ENCODE results near the gene EFCAB6.

GRCh38 chr22:43777286-43777685 is 34.8 kb downstream of the EFCAB6 start:
- TF ChIP-seq, protein P1, sequence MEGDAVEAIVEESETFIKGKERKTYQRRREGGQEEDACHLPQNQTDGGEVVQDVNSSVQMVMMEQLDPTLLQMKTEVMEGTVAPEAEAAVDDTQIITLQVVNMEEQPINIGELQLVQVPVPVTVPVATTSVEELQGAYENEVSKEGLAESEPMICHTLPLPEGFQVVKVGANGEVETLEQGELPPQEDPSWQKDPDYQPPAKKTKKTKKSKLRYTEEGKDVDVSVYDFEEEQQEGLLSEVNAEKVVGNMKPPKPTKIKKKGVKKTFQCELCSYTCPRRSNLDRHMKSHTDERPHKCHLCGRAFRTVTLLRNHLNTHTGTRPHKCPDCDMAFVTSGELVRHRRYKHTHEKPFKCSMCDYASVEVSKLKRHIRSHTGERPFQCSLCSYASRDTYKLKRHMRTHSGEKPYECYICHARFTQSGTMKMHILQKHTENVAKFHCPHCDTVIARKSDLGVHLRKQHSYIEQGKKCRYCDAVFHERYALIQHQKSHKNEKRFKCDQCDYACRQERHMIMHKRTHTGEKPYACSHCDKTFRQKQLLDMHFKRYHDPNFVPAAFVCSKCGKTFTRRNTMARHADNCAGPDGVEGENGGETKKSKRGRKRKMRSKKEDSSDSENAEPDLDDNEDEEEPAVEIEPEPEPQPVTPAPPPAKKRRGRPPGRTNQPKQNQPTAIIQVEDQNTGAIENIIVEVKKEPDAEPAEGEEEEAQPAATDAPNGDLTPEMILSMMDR (IDR thresholded peaks at IDR 0.05) = no peak
- no peak for TF ChIP-seq POLR2A (IDR thresholded peaks at IDR 0.05)

Measured in heart left ventricle (tissue), 13 donors.